Measurements from ENCODE around the gene MALT1. TPM values are rescaled to one million over a fixed set of nuclear protein-coding genes. Genes with fewer than 3 reads are reported as not detected.

MALT1 gene
- total and polyA plus RNA-seq, 9 of the 15 experiments (the other 6 are each of a cell fraction or from before 2014, with no cell fraction given): 0.14 to 1.6 (median 0.32) TPM

- Histone ChIP-seq H3K9ac (ENCODE audit: insufficient read depth in 1 of 2, low read depth in 2 of 2, low read length in 2 of 2) (no peak overlapping the region), H3K4me3 (no peak overlapping the region), H3K9me3 (replicated peaks; ENCODE audit: control insufficient read depth, insufficient read depth, low read depth, low read length) (no peaks in the 10 kb centered on the region), H3K27ac (ENCODE audit: extremely low read depth, low read depth, low read length) (no peak overlapping the region), H2AFZ (ENCODE audit: low read depth, low read length) (no peak overlapping the region), H4K20me1 (replicated peaks; ENCODE audit: control insufficient read depth, insufficient read depth, low read length) (no peaks in the 10 kb centered on the region), H3K79me2 (ENCODE audit: control insufficient read depth, insufficient read depth, low read length) (no peaks in the 10 kb centered on the region), H3K4me2 (ENCODE audit: insufficient read depth, low read length) (no peak overlapping the region), H3K36me3 (ENCODE audit: control insufficient read depth, insufficient read depth, low read length) (no peaks in the 10 kb centered on the region), H3K9me1 (ENCODE audit: control insufficient read depth, insufficient read depth, low read length) (no peaks in the 10 kb centered on the region), H3K27me3 (ENCODE audit: control insufficient read depth in 2 of 2, insufficient read depth in 2 of 2, low read length in 2 of 2) (peaks cover under 1 to 5% of the 10 kb centered on the region in 2 experiments; a peak in 2 of 5 replicates), H3K4me1 (replicated peaks in 1 of 2; ENCODE audit: control insufficient read depth in 2 of 2, insufficient read depth in 2 of 2, low read length in 2 of 2) (peaks cover 4 to 11% of the 10 kb centered on the region in 2 experiments; a peak in 3 of 5 replicates)
- in situ Hi-C loops (cut with MboI) (no loop called here), intact Hi-C loops (cut with micrococcal nuclease) (no loop called here)
- 0% methylated on average over 3 of the region's 3 CpGs for WGBS (ENCODE audit: insufficient coverage, low coverage, missing lambda C conversion rate)
- no TSS peak for BruUV-seq (replicated peaks)
- ChIA-PET CTCF (ENCODE audit: low intra/inter-chr PET ratio) (no interaction called here), POLR2A (no interaction called here)
- DNase-seq (ENCODE audit: extremely low read depth in 1 of 4, low spot score in 3 of 4) (no peak), ATAC-seq (no peak), FAIRE-seq (no peak)
- TF ChIP-seq HNRNPL (IDR thresholded peaks at IDR 0.05; ENCODE audit: low read depth, low read length) (no peak), CBX2 (IDR thresholded peaks at IDR 0.05; ENCODE audit: insufficient read depth, low read length, poor library complexity, severe bottlenecking) (no peak), TEAD1 (CRISPR knock-in tag; IDR thresholded peaks at IDR 0.05) (no peak), CEBPZ (IDR thresholded peaks at IDR 0.05; ENCODE audit: borderline replicate concordance, low read depth, low read length) (no peak), THRA (IDR thresholded peaks at IDR 0.05) (no peak), HMG20A (CRISPR knock-in tag; conservative IDR thresholded peaks at IDR 0.05) (no peak), NELFE (IDR thresholded peaks at IDR 0.05; ENCODE audit: insufficient read depth, insufficient read length) (no peak), FIP1L1 (IDR thresholded peaks at IDR 0.05; ENCODE audit: low read depth, low read length, poor library complexity, severe bottlenecking) (no peak), ZNF695 (CRISPR knock-in tag; IDR thresholded peaks at IDR 0.05) (no peak), MAFK (IDR thresholded peaks at IDR 0.05; ENCODE audit: low read length) (no peak), ZNF165 (CRISPR knock-in tag; IDR thresholded peaks at IDR 0.05; ENCODE audit: borderline replicate concordance) (no peak), ZNF239 (CRISPR knock-in tag; IDR thresholded peaks at IDR 0.05) (no peak), KLF13 (tag; IDR thresholded peaks at IDR 0.05; ENCODE audit: borderline replicate concordance, low read depth) (no peak), STAT6 (CRISPR knock-in tag; IDR thresholded peaks at IDR 0.05) (no peak), CBFB (CRISPR knock-in tag; IDR thresholded peaks at IDR 0.05) (no peak)
Observed at GRCh38 chr18:58674863-58675472, 3.7 kb downstream of the MALT1 start.

Measured in K562 (cell line).